ENCODE data around the gene BANF2. TPM values are rescaled to one million over a fixed set of nuclear protein-coding genes. Genes with fewer than 3 reads are reported as not detected.

The BANF2 gene
- total and polyA plus RNA-seq, 2 experiments from 2014 or later: not detected

- no peak for TF ChIP-seq ZNF462 (CRISPR knock-in tag; IDR thresholded peaks at IDR 0.05)
- no peak for TF ChIP-seq EZH2 (IDR thresholded peaks at IDR 0.05; ENCODE audit: low read depth, unreplicated experiment)
Measured at GRCh38 chr20:17696287-17696686, 3.5 kb upstream of the BANF2 start (continued).

- H3K9me2 ChIP-seq (ENCODE audit: insufficient read depth): no peaks in the 10 kb centered on the region; the same call in 1 of the 2 replicates
- H3K79me2 ChIP-seq (replicated peaks; ENCODE audit: insufficient read depth): no peaks in the 10 kb centered on the region
- no peak overlapping the region for H3K4me3 ChIP-seq
- Mint-ChIP-seq H3K27me3 (ENCODE audit: insufficient read depth, low read depth, poor library complexity) (peaks cover 4% of the 10 kb centered on the region), H3K4me1 (peaks cover 8% of the 10 kb centered on the region), H3K27ac (no peak overlapping the region), H3K9me3 (no peaks in the 10 kb centered on the region; the same call in 2 of the 3 replicates), H3K36me3 (ENCODE audit: low read depth) (no peaks in the 10 kb centered on the region), H3K4me3 (no peak overlapping the region)
- H3K4me2 ChIP-seq: no peak overlapping the region
- H3K27ac ChIP-seq (ENCODE audit: low read depth): no peak overlapping the region
- H3F3A ChIP-seq (replicated peaks; ENCODE audit: low read depth): no peaks in the 10 kb centered on the region
- H3K4me1 ChIP-seq (ENCODE audit: insufficient read depth): peaks cover 5% of the 10 kb centered on the region
- H4K20me1 ChIP-seq (replicated peaks; ENCODE audit: insufficient read depth): no peaks in the 10 kb centered on the region
- no peak overlapping the region for H2AFZ ChIP-seq
- no peak for DNase-seq (ENCODE audit: low spot score)
- no peak for ATAC-seq
- H3K27me3 ChIP-seq (ENCODE audit: insufficient read depth): no peaks in the 10 kb centered on the region
- H3K36me3 ChIP-seq (ENCODE audit: insufficient read depth): no peaks in the 10 kb centered on the region
- TF ChIP-seq POLR2AphosphoS5 (IDR thresholded peaks at IDR 0.05; ENCODE audit: low read depth) (no peak), CREB1 (CRISPR knock-in tag; IDR thresholded peaks at IDR 0.05; ENCODE audit: low read depth) (no peak), ZNF114 (CRISPR knock-in tag; IDR thresholded peaks at IDR 0.05) (no peak), EZH2 (IDR thresholded peaks at IDR 0.05; ENCODE audit: low read depth, unreplicated experiment) (no peak), EZH2phosphoT487 (IDR thresholded peaks at IDR 0.05; ENCODE audit: unreplicated experiment) (no peak), JUNB (IDR thresholded peaks at IDR 0.05; ENCODE audit: unreplicated experiment) (no peak), NANOG (IDR thresholded peaks at IDR 0.05; ENCODE audit: borderline replicate concordance) (no peak), CTCF (conservative IDR thresholded peaks at IDR 0.05; ENCODE audit: low read depth in 2 of 2) (no peak), STAT1 (IDR thresholded peaks at IDR 0.05; ENCODE audit: unreplicated experiment) (no peak), ZNF331 (CRISPR knock-in tag; IDR thresholded peaks at IDR 0.05; ENCODE audit: low read depth) (no peak), ETS1 (IDR thresholded peaks at IDR 0.05) (no peak), REST (IDR thresholded peaks at IDR 0.05; ENCODE audit: unreplicated experiment) (no peak)
Measured at GRCh38 chr20:17697171-17697570, 2.6 kb upstream of the BANF2 start.
